D721Med (cell line): ENCODE measurements around the gene LYSMD3.

Source experiments
- DNase-seq: peaks from one replicate; pipeline ENCODE4 v3.0.0; 2011; ENCODE audit warnings: low spot score; ENCODE audit not compliant: insufficient read length
- FAIRE-seq: peaks from 2 replicates; lab custom pipeline; 2011; peaks lifted over from hg19 to GRCh38; lab: Jason Lieb, UNC
- CTCF ChIP-seq: IDR thresholded peaks from 2 replicates; pipeline ENCODE4 v1.5.1; 2012; ENCODE audit warnings: mild to moderate bottlenecking, control low read depth; ENCODE audit not compliant: insufficient read depth; ENCODE audit errors: missing control alignments

Gene LYSMD3

GRCh38 chr5:90510438-90510837 lies 18.9 kb downstream of the LYSMD3 start:
- no peak for FAIRE-seq
- no peak for TF ChIP-seq CTCF
- no peak for DNase-seq

- FAIRE-seq (no peak), DNase-seq (no peak)
- no peak for TF ChIP-seq CTCF
These were observed 23.2 kb downstream of the LYSMD3 start for GRCh38 chr5:90506221-90506620.

- no peak for TF ChIP-seq CTCF
- FAIRE-seq (no peak), DNase-seq (no peak)
These were observed 24.6 kb downstream of the LYSMD3 start for GRCh38 chr5:90504743-90505142.

GRCh38 chr5:90503596-90503995 lies 25.8 kb downstream of the LYSMD3 start:
- no peak for DNase-seq
- FAIRE-seq: no peak
- no peak for TF ChIP-seq CTCF

GRCh38 chr5:90495146-90495545 lies 34.2 kb downstream of the LYSMD3 start:
- no peak for DNase-seq
- TF ChIP-seq CTCF: no peak
- FAIRE-seq: no peak

- no peak for DNase-seq
- TF ChIP-seq CTCF: no peak
- no peak for FAIRE-seq
These were observed 35.3 kb downstream of the LYSMD3 start for GRCh38 chr5:90494043-90494442.

GRCh38 chr5:90488791-90489190 lies 40.6 kb downstream of the LYSMD3 start:
- DNase-seq (no peak), FAIRE-seq (peak; percentile 60)
- no peak for TF ChIP-seq CTCF
